ENCODE results near the gene RRP8. TPM values are rescaled to one million over a fixed set of nuclear protein-coding genes. Genes with fewer than 3 reads are reported as not detected.

RRP8 gene
- total and polyA plus RNA-seq, 9 of the 15 experiments (the other 6 are each of a cell fraction or from before 2014, with no cell fraction given) = 5.7 to 47.3 (median 32.6) TPM

GRCh38 chr11:6588018-6588417 lies 15.4 kb downstream of the RRP8 start:
- ChIA-PET CTCF (ENCODE audit: low intra/inter-chr PET ratio) (no interaction called here), POLR2A (interaction anchor here (0.6 to 1.8 kb wide), 3 partner anchors 13 to 164 kb away, joined by 3 to 8 read pairs (median 3); partner anchors contain the start of gene TAF10)
- no peak for FAIRE-seq
- H3K27ac ChIP-seq (ENCODE audit: extremely low read depth, low read depth, low read length) = no peak overlapping the region
- 83% methylated on average over 1 of the region's 1 CpG for WGBS (ENCODE audit: insufficient coverage, low coverage, missing lambda C conversion rate)
- H3K4me1 ChIP-seq (replicated peaks in 1 of 2; ENCODE audit: control insufficient read depth in 2 of 2, insufficient read depth in 2 of 2, low read length in 2 of 2) = peaks cover 0 to 5% of the 10 kb centered on the region in 2 experiments; a peak in 2 of 5 replicates
- no peak for DNase-seq (ENCODE audit: extremely low read depth in 1 of 4, low spot score in 3 of 4)
- no peak overlapping the region for H3K9ac ChIP-seq (ENCODE audit: insufficient read depth in 1 of 2, low read depth in 2 of 2, low read length in 2 of 2)
- TF ChIP-seq SNAPC5 (CRISPR knock-in tag; IDR thresholded peaks at IDR 0.05) (no peak), SMARCC2 (IDR thresholded peaks at IDR 0.05; ENCODE audit: low read depth) (no peak), ZNF232 (CRISPR knock-in tag; IDR thresholded peaks at IDR 0.05) (no peak), ZBTB1 (CRISPR knock-in tag; IDR thresholded peaks at IDR 0.05; ENCODE audit: borderline replicate concordance, low read depth) (no peak), POLR2G (IDR thresholded peaks at IDR 0.05; ENCODE audit: low read depth, low read length) (no peak), MAFF (IDR thresholded peaks at IDR 0.05; ENCODE audit: low read length) (no peak), NR2C1 (IDR thresholded peaks at IDR 0.05) (no peak), NR2C1 (tag; IDR thresholded peaks at IDR 0.05) (no peak)
- no peaks in the 10 kb centered on the region for H3K27me3 ChIP-seq (ENCODE audit: control insufficient read depth in 2 of 2, insufficient read depth in 2 of 2, low read length in 2 of 2)
- no peaks in the 10 kb centered on the region for H3K9me1 ChIP-seq (ENCODE audit: control insufficient read depth, insufficient read depth, low read length)
- no peak overlapping the region for H2AFZ ChIP-seq (ENCODE audit: low read depth, low read length)
- in situ Hi-C loops (cut with MboI) (no loop called here), intact Hi-C loops (cut with micrococcal nuclease) (no loop called here)
- no peak overlapping the region for H3K4me2 ChIP-seq (ENCODE audit: insufficient read depth, low read length)
- H4K20me1 ChIP-seq (replicated peaks; ENCODE audit: control insufficient read depth, insufficient read depth, low read length) = no peaks in the 10 kb centered on the region
- no peaks in the 10 kb centered on the region for H3K79me2 ChIP-seq (ENCODE audit: control insufficient read depth, insufficient read depth, low read length)
- BruUV-seq (replicated peaks) = no TSS peak
- no peak overlapping the region for H3K4me3 ChIP-seq
- ATAC-seq = no peak
- H3K9me3 ChIP-seq (replicated peaks; ENCODE audit: control insufficient read depth, insufficient read depth, low read depth, low read length) = peaks cover 10% of the 10 kb centered on the region
- H3K36me3 ChIP-seq (ENCODE audit: control insufficient read depth, insufficient read depth, low read length) = peaks cover 8% of the 10 kb centered on the region; the same call in 2 of the 3 replicates

Data from K562 (cell line).